HG02588 (cell line): ENCODE results near the gene MYOG.

ENCODE experiments used
- ATAC-seq: cut with Tn5 transposase; IDR thresholded peaks from one replicate; pipeline ENCODE4 v1.9.1; 2021; ENCODE audit warnings: mild to moderate bottlenecking, moderate library complexity; ENCODE audit not compliant: unreplicated experiment

Gene MYOG

GRCh38 chr1:203048555-203049051 is 37.2 kb downstream of the MYOG start:
- no peak for ATAC-seq

- ATAC-seq, result no peak
Measured at GRCh38 chr1:203048086-203048485, 37.7 kb downstream of the MYOG start.

GRCh38 chr1:203046984-203047630 is 38.7 kb downstream of the MYOG start:
- ATAC-seq, result no peak

- ATAC-seq, result no peak
Measured at GRCh38 chr1:203045821-203046594, 39.8 kb downstream of the MYOG start.

- no peak for ATAC-seq
Measured at GRCh38 chr1:203045336-203045735, 40.5 kb downstream of the MYOG start.

- no peak for ATAC-seq
Measured at GRCh38 chr1:203044546-203045250, 41.1 kb downstream of the MYOG start.

- ATAC-seq, result no peak
Measured at GRCh38 chr1:203043830-203044545, 41.8 kb downstream of the MYOG start.

- no peak for ATAC-seq
Measured at GRCh38 chr1:203041351-203041932, 44.4 kb downstream of the MYOG start.

- no peak for ATAC-seq
Measured at GRCh38 chr1:203040513-203041275, 45.1 kb downstream of the MYOG start.

- no peak for ATAC-seq
Measured at GRCh38 chr1:203039609-203040512, 46.0 kb downstream of the MYOG start.

GRCh38 chr1:203038891-203039608 is 46.8 kb downstream of the MYOG start:
- no peak for ATAC-seq

GRCh38 chr1:203038217-203038741 is 47.5 kb downstream of the MYOG start:
- ATAC-seq, result no peak

GRCh38 chr1:203037509-203038190 is 48.2 kb downstream of the MYOG start:
- no peak for ATAC-seq

GRCh38 chr1:203036537-203036936 is 49.3 kb downstream of the MYOG start:
- ATAC-seq, result no peak

GRCh38 chr1:203036135-203036534 is 49.7 kb downstream of the MYOG start:
- no peak for ATAC-seq

GRCh38 chr1:203035111-203036000 is 50.5 kb downstream of the MYOG start:
- no peak for ATAC-seq
